Tibial artery (tissue), 4 donors: ENCODE results near the gene GPD1.
"Not testable (repeated sequence)": the region's sequence is repeated elsewhere in the genome, so short reads cannot be mapped to it uniquely, and the experiment has no call there.

ENCODE experiments used
- DNase-seq, 2 donors: peaks; one replicate each; pipeline ENCODE4 v3.0.0-alpha.2; 2019
- H3K27ac ChIP-seq, 2 donors: fragments of 200-600 bp; sonication (generic) in 1 of 2; 1 replicate in 1 of 2; 2 replicates in 1 of 2; pipeline ENCODE4 v1.5.1; 2018 to 2019; ENCODE audit warnings: mild to moderate bottlenecking in 1 of 2
- H3K27me3 ChIP-seq, 2 donors: fragments of 200-600 bp; sonication (generic) in 1 of 2; one replicate each; pipeline versions ENCODE4 v1.5.1 to v1.6.0; 2016 to 2019
- H3K36me3 ChIP-seq, 3 donors: fragments of 200-600 bp; sonication (generic) in 2 of 3; one replicate each; pipeline ENCODE4 v1.5.1; 2016 to 2019; ENCODE audit warnings: mild to moderate bottlenecking in 2 of 3
- H3K4me1 ChIP-seq, 4 donors: fragments of 200-600 bp; sonication (generic) in 2 of 4; 1 replicate in 3 of 4; 2 replicates in 1 of 4; pipeline ENCODE4 v1.5.1; 2016 to 2019
- H3K4me3 ChIP-seq, 2 donors: fragments of 200-600 bp; sonication (generic) in 1 of 2; 1 replicate in 1 of 2; 2 replicates in 1 of 2; pipeline ENCODE4 v1.5.1; 2018 to 2019; ENCODE audit warnings: mild to moderate bottlenecking in 2 of 2
- H3K9me3 ChIP-seq, 3 donors: fragments of 200-600 bp; sonication (generic) in 1 of 3; one replicate each; pipeline ENCODE4 v1.5.1; 2016 to 2019
- CTCF ChIP-seq, 2 experiments: fragments of 200-600 bp in 1 of 2; fragments of 450-650 bp in 1 of 2; IDR thresholded peaks; one replicate each; pipeline ENCODE4 v1.5.1; 2017 to 2019; ENCODE audit warnings: antibody characterized with exemption in 2 of 2, mild to moderate bottlenecking in 1 of 2, moderate library complexity in 1 of 2
- intact Hi-C: fragments of 100-400 bp; cut with DNase I; formaldehyde crosslinking; loops from one replicate; pipeline ENCODE4 v1.15.0; 2023; ENCODE audit warnings: low total_unique reads

The GPD1 gene

GRCh38 chr12:50081096-50081808, 22.6 kb upstream of the GPD1 start:
- no peak overlapping the region for H3K4me3 ChIP-seq
- no peaks in the 10 kb centered on the region for H3K27me3 ChIP-seq
- no peaks in the 10 kb centered on the region for H3K36me3 ChIP-seq
- no peak for TF ChIP-seq CTCF (IDR thresholded peaks at IDR 0.05)
- intact Hi-C loops: no loop called here
- DNase-seq: no peak
- no peaks in the 10 kb centered on the region for H3K9me3 ChIP-seq
- H3K4me1 ChIP-seq: peaks cover 0 to 17% (median 14%) of the 10 kb centered on the region in 4 donors
- H3K27ac ChIP-seq: no peak overlapping the region

- Histone ChIP-seq H3K4me3 (no peak overlapping the region), H3K27ac (no peak overlapping the region), H3K4me1 (peaks cover 0 to 17% (median 14%) of the 10 kb centered on the region in 4 donors), H3K9me3 (no peaks in the 10 kb centered on the region), H3K27me3 (no peaks in the 10 kb centered on the region), H3K36me3 (peaks cover 8 to 11% (median 11%) of the 10 kb centered on the region in 3 donors)
- no peak for TF ChIP-seq CTCF (IDR thresholded peaks at IDR 0.05)
- no peak for DNase-seq
- intact Hi-C loops: no loop called here
Measured at GRCh38 chr12:50082644-50083043, 21.2 kb upstream of the GPD1 start.

GRCh38 chr12:50083301-50083700, 20.5 kb upstream of the GPD1 start:
- no peaks in the 10 kb centered on the region for H3K9me3 ChIP-seq
- TF ChIP-seq CTCF (IDR thresholded peaks at IDR 0.05): no peak
- peak overlapping the region in 1 of 2 donors; percentile 91 for H3K27ac ChIP-seq
- H3K4me1 ChIP-seq: peaks cover 0 to 21% (median 15%) of the 10 kb centered on the region in 4 donors
- DNase-seq: no peak
- H3K36me3 ChIP-seq: peaks cover 8 to 18% (median 18%) of the 10 kb centered on the region in 3 donors
- intact Hi-C loops: no loop called here
- no peaks in the 10 kb centered on the region for H3K27me3 ChIP-seq
- no peak overlapping the region for H3K4me3 ChIP-seq

- Histone ChIP-seq H3K4me3 (peak overlapping the region; percentile 73 to 87), H3K27ac (peak overlapping the region; percentile 91 to 95), H3K4me1 (peaks cover 0 to 25% (median 16%) of the 10 kb centered on the region in 4 donors), H3K36me3 (peaks cover 15 to 29% (median 27%) of the 10 kb centered on the region in 3 donors)
- not testable (repeated sequence) for DNase-seq, H3K9me3 ChIP-seq, H3K27me3 ChIP-seq
- intact Hi-C loops: loop anchor here (2.0 kb wide), 1 partner anchor 26 kb away; no protein-coding TSS in a partner anchor
Measured at GRCh38 chr12:50084409-50084774, 19.4 kb upstream of the GPD1 start.

- Histone ChIP-seq H3K27me3 (no peaks in the 10 kb centered on the region), H3K4me3 (peak within 1 kb of the TSS; percentile 73 to 87), H3K36me3 (peaks cover 21 to 35% (median 33%) of the 10 kb centered on the region in 3 donors), H3K27ac (peak within 1 kb of the TSS; percentile 91 to 95), H3K4me1 (peaks cover 0 to 25% (median 16%) of the 10 kb centered on the region in 4 donors), H3K9me3 (no peaks in the 10 kb centered on the region)
- TF ChIP-seq CTCF (IDR thresholded peaks at IDR 0.05): peak in 1 of 2 experiments; percentile 19
- intact Hi-C loops: loop anchor here (2.0 kb wide), 1 partner anchor 26 kb away; no protein-coding TSS in a partner anchor
- peak; percentile 95 to 96 for DNase-seq
Measured at GRCh38 chr12:50084775-50085614, 18.8 kb upstream of the GPD1 start, which contains the start of gene SMARCD1. Gene SMARCD1, plus strand, starts transcription at chr12:50085342. Its CDS starts 28 bp downstream, at chr12:50085370.
